Medulla oblongata (tissue), 1 donor: Measurements from ENCODE around the gene COX6A1.
A peak's percentile ranks its signal among the peaks of the same experiment; 100 is the strongest.

Source experiments
- DNase-seq: peaks from one replicate; pipeline ENCODE4 v3.0.0-alpha.2; 2015; ENCODE audit errors: extremely low spot score

The COX6A1 gene

GRCh38 chr12:120437735-120438494, at the start of gene COX6A1:
Gene COX6A1 (plus strand): TSS chr12:120438113. CDS start chr12:120438127, 14 bp downstream.
- peak; percentile 95 for DNase-seq

- DNase-seq = no peak
These were observed 49.0 kb upstream of the COX6A1 start for GRCh38 chr12:120388691-120389481.

- no peak for DNase-seq
These were observed 47.3 kb upstream of the COX6A1 start for GRCh38 chr12:120390540-120391120.

- DNase-seq = no peak
These were observed 43.2 kb upstream of the COX6A1 start for GRCh38 chr12:120394483-120395367.

- peak; percentile 33 for DNase-seq
These were observed 39.9 kb upstream of the COX6A1 start for GRCh38 chr12:120397824-120398540.

GRCh38 chr12:120399531-120399930, 38.4 kb upstream of the COX6A1 start:
- DNase-seq = no peak

- DNase-seq = peak; percentile 17
These were observed 35.7 kb upstream of the COX6A1 start for GRCh38 chr12:120402217-120402616.

- no peak for DNase-seq
These were observed 34.0 kb upstream of the COX6A1 start for GRCh38 chr12:120403869-120404268.

- no peak for DNase-seq
These were observed 33.6 kb upstream of the COX6A1 start for GRCh38 chr12:120404271-120404670.

GRCh38 chr12:120406069-120406468, 31.8 kb upstream of the COX6A1 start:
- DNase-seq = no peak

- DNase-seq = no peak
These were observed 31.4 kb upstream of the COX6A1 start for GRCh38 chr12:120406553-120406952.

GRCh38 chr12:120408771-120409170, 29.1 kb upstream of the COX6A1 start:
- no peak for DNase-seq

GRCh38 chr12:120412421-120412820, 25.5 kb upstream of the COX6A1 start:
- no peak for DNase-seq

- DNase-seq = peak; percentile 69
These were observed 23.8 kb upstream of the COX6A1 start for GRCh38 chr12:120413901-120414695.

- DNase-seq = no peak
These were observed 21.3 kb upstream of the COX6A1 start for GRCh38 chr12:120416490-120417216.

GRCh38 chr12:120417917-120418580, 19.9 kb upstream of the COX6A1 start:
- no peak for DNase-seq

GRCh38 chr12:120421701-120422100, 16.2 kb upstream of the COX6A1 start:
- DNase-seq = no peak

- DNase-seq = no peak
These were observed 14.9 kb upstream of the COX6A1 start for GRCh38 chr12:120422892-120423456.

- no peak for DNase-seq
These were observed 12.1 kb upstream of the COX6A1 start for GRCh38 chr12:120425797-120426196.
